Putamen (tissue), 1 donor: ENCODE data around the gene COL4A2.
A peak's percentile ranks its signal among the peaks of the same experiment; 100 is the strongest.

Experiments used
- DNase-seq: peaks from one replicate; pipeline ENCODE4 v3.0.0-alpha.2; 2016; ENCODE audit warnings: low spot score

Gene COL4A2

GRCh38 chr13:110339975-110340550 lies 33.0 kb downstream of the COL4A2 start:
- DNase-seq: no peak

- DNase-seq: peak; percentile 9
Observed at GRCh38 chr13:110340812-110341444, 33.8 kb downstream of the COL4A2 start.

GRCh38 chr13:110341445-110342244 lies 34.6 kb downstream of the COL4A2 start:
- DNase-seq: peak; percentile 9

GRCh38 chr13:110342474-110342873 lies 35.4 kb downstream of the COL4A2 start:
- no peak for DNase-seq

- DNase-seq: no peak
Observed at GRCh38 chr13:110343241-110343865, 36.3 kb downstream of the COL4A2 start.

GRCh38 chr13:110344320-110344719 lies 37.2 kb downstream of the COL4A2 start:
- no peak for DNase-seq

GRCh38 chr13:110345266-110345665 lies 38.2 kb downstream of the COL4A2 start:
- DNase-seq: no peak

- no peak for DNase-seq
Observed at GRCh38 chr13:110345701-110346100, 38.6 kb downstream of the COL4A2 start.

GRCh38 chr13:110346661-110347067 lies 39.6 kb downstream of the COL4A2 start:
- no peak for DNase-seq

GRCh38 chr13:110347088-110347487 lies 40.0 kb downstream of the COL4A2 start:
- no peak for DNase-seq

- DNase-seq: no peak
Observed at GRCh38 chr13:110347535-110348308, 40.6 kb downstream of the COL4A2 start.

GRCh38 chr13:110348309-110349105 lies 41.4 kb downstream of the COL4A2 start:
- no peak for DNase-seq

GRCh38 chr13:110349239-110349638 lies 42.2 kb downstream of the COL4A2 start:
- no peak for DNase-seq

GRCh38 chr13:110350049-110350448 lies 43.0 kb downstream of the COL4A2 start:
- DNase-seq: no peak

GRCh38 chr13:110350509-110350908 lies 43.4 kb downstream of the COL4A2 start:
- DNase-seq: no peak

- DNase-seq: no peak
Observed at GRCh38 chr13:110351636-110352420, 44.7 kb downstream of the COL4A2 start.

- no peak for DNase-seq
Observed at GRCh38 chr13:110352735-110353134, 45.7 kb downstream of the COL4A2 start.

GRCh38 chr13:110353339-110353977 lies 46.4 kb downstream of the COL4A2 start:
- no peak for DNase-seq

GRCh38 chr13:110354123-110354627 lies 47.1 kb downstream of the COL4A2 start:
- DNase-seq: no peak
